Stimulated activated CD8-positive, alpha-beta memory T cell treated with anti-CD3 and anti-CD28 coated beads, Interleukin-15, amount 100 ng/mL, for 1 hour (primary cell): ENCODE results near the gene IFNA13.
"Not testable (repeated sequence)": the region's sequence is repeated elsewhere in the genome, so short reads cannot be mapped to it uniquely, and the experiment has no call there.

ENCODE experiments used
- DNase-seq: peaks from one replicate; pipeline ENCODE4 v3.0.0-alpha.2; 2020; ENCODE audit warnings: low read depth

IFNA13 gene

GRCh38 chr9:21367957-21368356 is at the start of gene IFNA13:
IFNA13 (minus strand) TSS chr9:21368057; CDS start chr9:21368010, 47 bp downstream.
- DNase-seq, result no peak

- no peak for DNase-seq
Observed at GRCh38 chr9:21415493-21416267, 47.8 kb upstream of the IFNA13 start.

- no peak for DNase-seq
Observed at GRCh38 chr9:21414220-21414940, 46.5 kb upstream of the IFNA13 start.

GRCh38 chr9:21413624-21414023 is 45.8 kb upstream of the IFNA13 start:
- no peak for DNase-seq

GRCh38 chr9:21413151-21413550 is 45.3 kb upstream of the IFNA13 start:
- DNase-seq, result no peak

- no peak for DNase-seq
Observed at GRCh38 chr9:21412107-21412506, 44.2 kb upstream of the IFNA13 start.

- DNase-seq, result no peak
Observed at GRCh38 chr9:21408817-21409216, 41.0 kb upstream of the IFNA13 start, which contains the start of gene IFNA8. IFNA8 (plus strand) TSS chr9:21409117; CDS start chr9:21409177, 60 bp downstream.

- no peak for DNase-seq
Observed at GRCh38 chr9:21404146-21404545, 36.3 kb upstream of the IFNA13 start.

- no peak for DNase-seq
Observed at GRCh38 chr9:21402386-21403251, 34.8 kb upstream of the IFNA13 start.

GRCh38 chr9:21399956-21400355 is 32.1 kb upstream of the IFNA13 start:
- no peak for DNase-seq

GRCh38 chr9:21398955-21399489 is 31.2 kb upstream of the IFNA13 start:
- no peak for DNase-seq

GRCh38 chr9:21395778-21396717 is 28.2 kb upstream of the IFNA13 start:
- DNase-seq, result peak; percentile 42

- no peak for DNase-seq
Observed at GRCh38 chr9:21392270-21392669, 24.4 kb upstream of the IFNA13 start.

GRCh38 chr9:21385131-21385670 is 17.3 kb upstream of the IFNA13 start, which contains the start of gene IFNA2:
IFNA2 (minus strand) TSS chr9:21385398; CDS start chr9:21385329, 69 bp downstream.
- no peak for DNase-seq

GRCh38 chr9:21383627-21384026 is 15.8 kb upstream of the IFNA13 start:
- DNase-seq, result no peak

- no peak for DNase-seq
Observed at GRCh38 chr9:21381448-21382339, 13.8 kb upstream of the IFNA13 start.

- DNase-seq, result not testable (repeated sequence)
Observed at GRCh38 chr9:21371467-21371866, 3.6 kb upstream of the IFNA13 start.

- DNase-seq, result not testable (repeated sequence)
Observed at GRCh38 chr9:21367169-21367568, 688 bp downstream of the IFNA13 start.

GRCh38 chr9:21362287-21362686 is 5.6 kb downstream of the IFNA13 start:
- no peak for DNase-seq
